GM19324 (cell line): ENCODE data around the gene PRDM5.
A peak's percentile ranks its signal among the peaks of the same experiment; 100 is the strongest.

Source experiments
- ATAC-seq: cut with Tn5 transposase; IDR thresholded peaks from one replicate; pipeline ENCODE4 v1.9.1; 2021; ENCODE audit warnings: mild to moderate bottlenecking, moderate library complexity; ENCODE audit not compliant: unreplicated experiment, low FRiP score

The PRDM5 gene

DNA sequence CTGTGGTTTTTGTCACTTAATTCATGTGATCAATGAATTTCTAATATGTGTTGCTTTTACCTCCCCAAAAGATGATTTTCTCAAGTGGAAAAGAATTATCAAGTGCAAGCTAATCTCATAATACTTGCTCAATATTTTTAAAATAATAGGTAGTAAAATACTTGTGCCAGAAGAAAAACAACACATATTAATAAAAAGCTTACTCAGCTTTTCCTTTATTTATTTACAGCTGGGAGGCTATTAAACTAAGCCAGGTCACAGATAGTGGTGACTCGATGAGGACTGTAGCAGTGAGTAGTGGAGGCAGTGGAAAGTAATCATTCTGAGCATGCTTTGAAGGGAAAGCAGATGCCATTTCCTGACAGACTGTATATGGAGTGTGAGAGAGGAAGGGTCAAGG is 96.1 kb downstream of the PRDM5 start:
- no peak for ATAC-seq

DNA sequence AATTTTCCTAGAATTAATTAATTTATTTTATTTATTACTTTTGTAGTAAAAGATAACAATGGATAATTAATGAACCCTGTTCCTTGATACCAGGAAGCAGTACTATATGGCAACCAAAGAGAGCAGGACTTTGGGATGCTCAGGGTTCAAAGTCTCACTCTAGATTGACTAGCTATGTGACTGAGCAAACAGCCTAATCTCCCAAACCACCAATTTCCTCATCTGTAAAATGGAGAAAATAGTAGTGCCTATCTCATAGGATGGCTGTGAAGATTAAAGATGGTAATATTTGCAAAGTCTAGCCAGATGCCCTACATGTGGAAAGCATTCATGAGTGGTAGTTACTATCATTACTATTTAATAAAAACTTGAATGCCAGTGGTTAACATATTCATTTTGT is 97.6 kb downstream of the PRDM5 start:
- ATAC-seq: no peak

DNA sequence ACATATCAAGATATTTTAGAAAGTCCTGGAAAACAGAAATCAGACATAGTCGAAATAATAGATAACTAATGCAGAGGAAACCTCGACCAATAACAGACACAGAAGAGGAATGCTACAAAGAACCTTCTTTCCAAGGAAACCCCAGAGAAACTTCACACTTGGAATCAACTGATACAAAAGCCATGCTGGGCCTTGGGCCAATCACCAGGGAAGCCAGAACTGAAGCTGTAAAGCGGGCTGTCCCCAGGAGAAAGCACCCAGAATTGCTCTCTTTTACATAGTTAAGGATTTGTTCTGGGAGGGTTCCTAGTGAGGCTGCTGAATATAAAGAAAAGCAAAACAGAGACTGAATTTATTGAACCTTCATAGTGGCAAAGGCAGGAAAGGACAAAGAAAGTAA is 100.5 kb downstream of the PRDM5 start:
- ATAC-seq: no peak

DNA sequence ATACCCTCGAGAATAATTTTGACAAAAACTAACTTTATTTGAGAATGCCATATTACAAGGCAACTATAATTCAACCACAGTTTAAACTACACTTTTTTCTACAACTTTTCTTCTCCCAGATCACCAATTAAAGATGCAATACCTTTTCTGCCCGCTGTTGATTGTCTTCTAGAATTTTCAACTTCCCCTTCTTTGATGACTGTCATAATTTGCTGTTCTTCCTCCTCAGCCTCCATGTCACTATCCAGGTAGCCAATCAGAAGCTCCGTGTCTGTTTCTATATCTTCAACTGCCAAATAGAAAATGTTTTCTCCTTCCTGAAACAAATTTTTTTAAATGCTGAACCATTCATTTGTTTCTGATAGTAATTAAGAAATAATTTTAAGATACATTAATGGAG is 101.5 kb downstream of the PRDM5 start:
- no peak for ATAC-seq

DNA sequence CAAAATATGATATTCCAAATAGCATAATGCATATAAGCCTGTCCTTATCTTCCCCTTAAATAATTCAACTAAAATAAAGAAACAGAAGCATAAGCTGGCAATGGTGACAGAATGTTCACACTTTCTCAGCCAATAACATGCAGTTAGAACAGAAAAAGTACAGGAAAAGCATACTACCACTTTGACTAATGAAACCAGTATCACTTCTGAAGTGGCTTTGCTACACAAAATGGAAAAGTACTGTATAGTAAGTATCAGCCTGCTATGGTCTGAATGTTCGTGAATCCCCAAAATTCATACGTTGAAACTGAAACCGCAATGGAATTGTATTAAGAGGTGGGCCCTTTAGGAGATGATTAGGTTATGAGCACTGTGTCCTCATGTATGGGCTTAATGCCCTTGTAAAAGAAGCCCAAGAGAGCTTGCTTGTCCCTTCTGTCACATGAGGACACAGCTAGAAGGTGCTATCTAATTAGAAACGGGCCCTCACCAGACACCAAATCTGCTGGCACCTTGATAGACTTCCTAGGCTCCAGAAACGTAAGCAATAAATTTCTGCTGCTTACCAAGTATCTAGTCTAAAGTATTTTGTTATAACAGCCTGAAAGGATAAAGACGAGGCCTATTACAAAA is 102.6 kb downstream of the PRDM5 start:
- ATAC-seq: no peak

DNA sequence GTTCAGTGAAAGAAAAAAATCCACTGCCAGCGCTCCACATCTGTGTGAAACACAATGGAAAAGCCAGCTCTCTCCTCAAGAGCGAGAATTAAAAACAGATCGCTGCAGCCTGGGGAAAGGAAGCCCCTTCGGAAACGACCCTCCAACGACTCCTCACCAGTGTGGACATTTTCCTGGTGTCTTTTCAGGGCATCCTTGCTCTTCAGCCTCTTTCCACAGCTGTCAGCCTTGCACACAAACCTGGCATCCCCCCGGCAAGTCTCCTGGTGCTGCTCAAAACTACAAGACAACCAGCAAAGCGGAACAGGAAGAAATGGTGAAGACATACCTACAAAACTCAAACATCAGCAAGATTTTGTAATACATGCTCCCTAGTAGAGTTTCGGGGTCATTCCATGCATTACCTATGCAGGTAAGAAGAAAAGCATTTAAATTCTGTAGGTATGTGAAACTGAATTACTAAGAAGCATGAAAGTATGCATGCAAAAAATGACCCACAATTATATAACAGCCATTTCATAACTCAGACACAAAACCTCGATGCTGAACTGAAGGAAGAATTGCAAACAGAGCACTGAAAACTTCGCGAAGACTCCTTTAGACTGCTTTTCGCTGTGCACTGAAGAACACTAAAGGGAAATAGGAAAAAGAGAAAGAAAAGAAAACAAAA is 106.1 kb downstream of the PRDM5 start:
- ATAC-seq: no peak

DNA sequence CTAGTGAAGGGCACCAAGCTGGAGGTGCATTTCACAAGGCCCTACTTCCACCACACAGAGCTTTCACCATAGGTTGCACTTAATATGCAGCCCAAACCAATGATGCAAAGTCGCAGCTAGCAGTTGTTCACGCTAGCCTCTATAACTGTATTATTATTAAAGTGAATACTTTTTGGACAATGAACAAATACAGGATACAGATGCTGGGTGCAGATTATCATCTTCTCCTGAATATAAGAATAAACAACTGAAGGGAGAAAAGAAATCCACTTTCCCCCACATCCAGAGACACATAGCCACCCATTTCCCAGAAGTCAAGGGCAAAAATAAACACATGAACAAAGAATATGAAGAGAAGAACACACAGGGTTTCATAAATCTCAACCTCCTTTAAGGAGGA is 107.2 kb downstream of the PRDM5 start:
- no peak for ATAC-seq

DNA sequence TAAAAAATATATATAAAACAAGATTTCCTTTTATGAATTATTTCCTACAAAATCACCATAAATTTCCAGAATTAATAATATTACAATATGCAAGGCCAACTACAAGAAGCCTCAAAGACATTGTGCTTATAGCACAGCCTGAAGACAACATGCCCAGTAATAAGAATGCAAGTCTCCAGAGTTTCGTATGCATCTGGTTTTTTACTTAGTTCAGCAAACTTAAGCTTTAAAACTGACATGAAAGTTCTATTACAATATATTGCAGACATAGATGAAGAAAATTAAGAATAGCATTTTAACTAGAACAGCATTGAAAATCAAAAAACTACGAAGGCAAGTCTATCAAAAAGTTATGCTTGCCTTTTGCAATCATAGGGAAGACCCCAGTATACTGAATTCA is 107.6 kb downstream of the PRDM5 start:
- ATAC-seq: no peak

DNA sequence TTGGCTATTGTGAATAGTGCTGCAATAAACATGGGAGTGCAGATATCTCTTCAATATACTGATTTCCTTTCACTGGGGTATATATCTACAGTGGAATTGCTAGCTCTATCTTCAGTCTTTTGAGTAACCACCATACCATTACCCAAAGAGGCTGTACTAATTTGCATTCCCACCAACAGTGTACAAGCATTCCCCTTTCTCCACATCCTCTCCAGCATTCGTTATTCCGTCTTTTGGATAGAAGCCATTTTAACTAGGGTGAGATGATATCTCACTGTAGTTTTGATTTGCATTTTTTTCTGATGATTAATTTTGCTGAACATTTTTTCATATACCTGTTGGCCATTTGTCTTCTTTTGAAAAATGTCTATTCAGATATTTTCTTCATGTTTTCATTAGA is 110.3 kb downstream of the PRDM5 start:
- ATAC-seq: no peak

DNA sequence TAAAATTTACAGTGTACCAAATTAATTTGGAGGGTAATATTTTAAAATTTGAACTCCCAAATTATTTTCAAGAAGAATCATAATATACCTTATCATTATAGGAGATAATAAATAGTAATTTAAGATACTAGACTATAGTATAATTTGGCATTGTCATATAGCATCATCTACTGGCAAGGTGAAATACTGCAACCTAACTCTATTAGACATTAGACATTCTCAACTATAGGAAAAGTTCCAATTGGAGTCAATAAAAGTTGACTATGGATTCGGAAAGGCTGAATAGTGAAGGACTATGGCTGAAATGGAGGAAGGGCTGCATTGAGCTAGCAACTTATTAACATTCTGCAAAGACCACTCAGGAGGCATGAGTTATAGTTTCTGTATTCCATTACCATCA is 113.0 kb downstream of the PRDM5 start:
- ATAC-seq: no peak

DNA sequence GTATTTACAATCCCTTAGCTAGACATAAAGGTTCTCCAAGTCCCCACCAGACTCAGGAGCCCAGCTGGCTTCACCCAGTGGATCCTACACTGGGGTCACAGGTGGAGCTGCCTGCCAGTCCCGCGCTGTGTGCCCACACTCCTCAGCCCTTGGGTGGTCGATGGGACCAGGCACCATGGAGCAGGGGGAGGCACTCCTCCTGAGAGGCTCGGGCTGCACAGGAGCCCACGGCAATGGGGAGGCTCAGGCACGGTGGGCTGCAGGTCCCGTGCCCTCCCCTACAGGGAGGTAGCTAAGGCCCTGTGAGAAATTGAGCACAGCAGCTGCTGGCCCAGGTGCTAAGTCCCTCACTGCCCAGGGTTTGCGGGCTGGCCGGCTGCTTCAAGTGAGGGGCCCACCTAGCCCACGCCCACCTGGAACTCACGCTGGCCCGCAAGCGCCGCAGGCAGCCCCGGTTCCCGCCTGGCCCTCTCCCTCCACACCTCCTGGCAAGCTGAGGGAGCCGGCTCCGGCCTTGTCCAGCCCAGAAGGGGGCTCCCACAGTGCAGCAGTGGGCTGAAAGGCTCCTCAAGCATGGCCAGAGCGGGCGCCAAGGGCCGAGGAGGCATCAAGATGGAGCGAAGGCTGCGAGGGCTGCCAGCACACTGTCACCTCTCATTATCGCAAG is 113.9 kb downstream of the PRDM5 start:
- no peak for ATAC-seq

DNA sequence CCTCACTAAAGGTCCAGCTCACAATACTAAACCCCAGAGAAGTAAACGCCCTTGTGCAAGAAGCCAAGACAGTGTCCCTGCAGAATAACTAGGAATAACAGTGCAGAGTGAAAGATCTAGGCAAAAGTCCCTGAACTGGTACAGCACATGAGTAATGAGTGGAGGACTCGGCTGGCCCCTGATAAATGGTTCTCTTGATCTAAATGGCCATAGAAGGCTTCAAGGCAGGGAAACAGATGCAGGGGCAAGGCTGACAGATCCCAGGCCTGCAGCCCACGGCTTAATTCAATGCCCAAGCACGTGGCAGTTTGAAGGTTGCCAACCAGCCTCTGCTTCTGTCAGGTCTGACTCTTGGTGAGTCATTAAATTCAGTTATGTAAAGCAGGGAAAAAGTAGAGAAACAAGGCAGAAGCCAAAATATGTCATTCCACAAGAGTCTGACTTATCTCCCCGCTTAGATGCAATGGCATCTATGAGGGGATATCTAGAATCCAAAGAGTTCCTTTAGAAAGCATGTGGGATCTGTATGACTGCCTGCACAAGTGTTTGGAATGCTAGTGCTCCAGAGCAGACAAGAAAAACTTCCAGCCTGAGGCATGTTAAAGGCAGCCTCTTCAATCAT is 121.3 kb downstream of the PRDM5 start:
- no peak for ATAC-seq

DNA sequence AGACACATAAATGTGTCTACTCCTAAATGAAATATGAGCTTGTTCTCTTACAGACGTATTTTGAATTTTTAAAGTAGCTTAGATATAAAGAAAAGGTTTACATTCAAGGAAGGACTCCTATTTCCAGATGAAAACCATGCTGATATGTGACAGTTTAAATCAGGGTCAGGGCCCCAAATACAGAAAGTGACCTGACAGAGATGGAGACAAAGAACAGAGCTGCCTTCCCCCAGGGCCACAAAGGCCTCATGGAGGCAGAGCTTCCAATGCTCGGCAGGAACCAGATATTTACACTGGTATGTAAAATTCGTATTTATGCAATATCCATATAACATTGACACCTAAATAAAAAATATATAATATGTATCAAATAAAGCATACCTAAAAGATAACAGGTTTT is 124.0 kb downstream of the PRDM5 start:
- no peak for ATAC-seq

DNA sequence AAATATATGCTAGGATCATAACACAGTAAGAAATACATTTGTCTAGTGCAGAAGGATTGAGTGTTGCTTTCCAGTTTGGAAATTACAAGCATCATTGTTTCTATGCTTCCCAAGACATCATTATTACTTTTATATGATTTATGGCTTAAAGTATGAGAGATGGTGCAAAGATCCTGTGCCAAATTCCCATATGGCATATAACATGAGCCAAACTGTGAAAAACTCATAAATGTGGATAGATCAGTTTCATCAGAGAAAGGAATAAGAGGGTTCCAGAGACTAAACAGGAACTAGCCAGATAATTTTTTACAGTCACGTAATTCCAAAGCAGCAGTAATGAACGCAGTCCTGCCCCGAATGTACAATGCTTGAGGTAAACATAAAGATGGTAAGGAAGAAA is 126.3 kb downstream of the PRDM5 start:
- no peak for ATAC-seq

DNA sequence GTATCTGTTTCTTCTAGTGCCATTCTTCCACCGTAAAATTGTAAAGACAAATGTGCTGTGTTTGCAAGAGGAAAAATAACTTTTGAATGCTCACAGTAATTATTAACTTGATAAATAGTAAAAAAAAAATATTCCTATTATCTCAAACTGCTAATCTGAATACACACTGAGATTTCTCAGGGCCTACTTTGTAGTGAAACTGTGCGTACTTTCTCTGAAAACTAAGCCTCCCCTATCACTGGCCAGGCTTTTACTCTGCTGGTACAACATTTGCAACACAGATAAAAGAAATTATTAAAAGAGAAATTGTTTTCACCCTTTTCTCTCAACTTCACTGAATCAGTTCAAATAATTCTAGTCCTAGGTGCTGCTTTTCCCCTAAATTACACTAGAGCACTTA is 137.3 kb downstream of the PRDM5 start:
- no peak for ATAC-seq

DNA sequence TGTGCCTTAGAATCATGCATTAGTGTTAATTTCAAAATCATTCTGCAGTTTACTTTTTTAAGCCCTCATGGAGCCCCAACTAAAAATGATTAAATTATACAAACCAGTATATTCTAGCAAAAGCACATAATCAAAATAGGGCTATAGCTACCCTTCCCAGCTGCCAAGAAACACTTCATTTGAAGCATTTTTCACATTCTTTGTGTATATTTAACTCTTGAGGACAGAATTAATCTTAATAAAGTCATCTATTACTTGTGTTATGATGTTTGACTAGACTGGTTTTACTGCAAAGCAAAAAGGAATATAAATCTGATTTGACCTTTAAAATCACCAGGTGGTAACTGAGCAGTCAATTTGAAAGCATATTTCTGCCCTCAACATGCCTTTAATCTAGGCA is 145.1 kb downstream of the PRDM5 start:
- ATAC-seq: no peak

DNA sequence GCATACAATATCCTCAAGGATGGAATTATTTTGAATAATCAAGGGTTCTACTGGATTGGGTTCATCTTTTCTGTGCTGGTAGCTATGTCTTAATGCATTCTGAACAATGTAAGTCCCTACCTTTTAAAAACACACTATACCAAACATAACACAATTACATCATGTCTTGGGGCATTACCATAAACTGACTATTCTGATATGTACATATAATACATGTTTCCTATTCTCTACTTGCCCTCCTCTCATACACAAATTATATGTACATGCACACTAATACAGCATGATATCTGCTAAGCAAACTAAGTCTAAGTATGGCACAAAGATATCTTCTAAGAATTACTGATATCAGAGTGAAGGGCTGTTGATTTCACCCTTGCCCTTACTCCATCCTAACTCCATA is 147.1 kb downstream of the PRDM5 start:
- ATAC-seq: no peak

DNA sequence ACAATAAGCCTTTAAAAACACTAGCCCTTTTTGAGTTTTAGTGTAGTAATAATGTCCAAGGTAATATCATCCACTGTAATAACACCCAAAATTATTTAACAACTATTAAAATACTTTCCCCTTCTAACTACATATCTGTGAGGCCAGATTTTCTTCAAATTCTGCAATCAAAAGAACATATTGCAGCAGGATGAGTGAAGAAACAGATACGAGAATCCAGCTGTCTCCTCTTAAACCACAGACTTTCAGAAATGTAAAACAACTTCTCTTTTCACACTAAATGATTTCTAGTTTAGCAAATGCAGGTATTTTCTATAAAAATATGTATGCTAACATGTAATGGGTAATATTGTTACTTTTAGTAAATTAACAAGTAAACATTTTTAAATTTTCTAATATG is 148.9 kb downstream of the PRDM5 start:
- ATAC-seq: no peak

DNA sequence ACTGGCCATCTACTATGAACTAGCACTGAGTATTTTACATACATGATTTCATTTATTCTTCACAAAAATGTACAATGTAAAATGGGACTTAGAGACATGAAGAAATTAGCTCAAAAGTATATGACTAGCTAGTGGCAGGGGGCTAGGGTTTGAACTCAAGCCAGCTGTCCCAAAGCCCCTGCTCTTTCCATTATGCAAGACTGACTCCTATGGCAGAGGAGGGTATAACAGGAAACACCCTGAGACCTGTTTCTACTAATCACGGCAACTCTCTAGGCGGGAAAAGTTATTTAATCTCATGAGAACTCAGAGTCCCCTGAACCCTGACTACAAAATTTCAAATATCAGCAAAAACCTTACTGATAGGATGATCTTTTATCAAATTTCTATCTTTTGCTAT is 150.6 kb downstream of the PRDM5 start:
- ATAC-seq: no peak

DNA sequence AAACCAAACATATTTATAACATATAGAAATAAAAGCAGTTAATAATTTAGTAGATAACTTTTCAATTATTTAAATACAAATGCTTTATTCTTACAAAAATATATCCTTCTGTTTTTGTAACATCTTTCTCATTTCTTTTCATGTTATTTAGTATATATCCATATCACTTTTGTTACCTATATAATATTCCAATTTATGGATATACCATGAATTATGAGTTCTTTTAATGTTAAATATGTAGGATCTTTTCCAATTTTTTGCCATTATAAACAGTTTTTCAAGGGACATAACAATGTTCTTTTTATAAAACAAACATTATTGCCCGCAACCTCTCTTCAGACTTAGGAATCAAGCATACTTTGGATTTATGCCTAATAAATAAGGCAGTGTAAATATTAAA is 151.6 kb downstream of the PRDM5 start:
- no peak for ATAC-seq

DNA sequence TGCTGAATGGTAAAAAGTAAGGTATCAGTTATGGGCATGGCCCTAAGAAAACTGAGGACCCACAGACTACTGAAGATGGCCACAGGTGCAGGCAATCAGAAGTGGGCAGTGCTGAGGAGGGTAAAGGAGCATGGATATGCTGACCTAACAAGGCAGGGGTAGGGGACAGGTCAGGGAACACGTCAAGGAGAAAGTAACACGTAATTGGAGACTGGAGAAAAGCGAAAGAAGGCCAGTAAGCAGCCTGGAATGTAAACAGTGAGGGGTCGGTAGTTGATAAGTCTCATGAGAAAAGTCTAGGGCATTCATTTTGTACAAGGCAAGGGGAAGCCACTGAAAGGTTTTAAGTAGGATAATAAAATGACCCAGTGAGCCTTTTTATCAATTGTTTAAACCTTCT is 153.3 kb downstream of the PRDM5 start:
- ATAC-seq: no peak

DNA sequence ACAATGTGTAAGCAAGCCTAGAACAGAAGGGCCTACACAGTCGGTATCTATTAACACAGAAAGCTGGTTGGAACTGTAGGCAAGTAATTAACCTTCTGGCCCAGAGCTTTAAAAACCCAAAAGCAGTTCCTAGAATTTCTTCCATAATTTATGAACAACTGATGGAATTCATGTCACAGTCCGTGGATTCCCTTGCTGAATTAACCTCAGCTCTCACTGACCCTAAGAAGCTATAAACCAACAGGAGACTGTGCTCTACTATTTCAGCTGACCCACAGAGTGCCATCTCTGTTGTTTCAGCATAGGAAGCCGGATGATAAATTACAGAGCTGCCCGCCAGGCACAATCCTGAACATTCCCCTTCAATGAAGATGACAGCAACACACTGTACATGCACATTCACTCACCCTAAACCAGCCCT is 157.3 kb downstream of the PRDM5 start:
- ATAC-seq: peak; percentile 24
